Caco-2 (cell line): ENCODE results near the gene CHST13. TPM values are rescaled to one million over a fixed set of nuclear protein-coding genes. Genes with fewer than 3 reads are reported as not detected.

Source experiments
- BruUV-seq: library from RNA; stranded (reverse); fragments of 400-500 nt; replicated peaks from 2 replicates; lab custom pipeline; 2021; lab: Mats Ljungman, UMichigan
- CTCF ChIA-PET: fragments of 300-600 bp; sonication (Branson Sonifier 250); formaldehyde crosslinking; loops from one replicate; lab custom pipeline; 2022; ENCODE audit warnings: antibody characterized with exemption; lab: Charles Lee
- POLR2A ChIA-PET: fragments of 300-600 bp; sonication (Branson Sonifier 250); formaldehyde crosslinking; loops from one replicate; lab custom pipeline; 2022; ENCODE audit warnings: antibody characterized with exemption; lab: Charles Lee
- DNase-seq, 2 experiments: peaks; one replicate each; pipeline versions ENCODE4 v3.0.0 to v3.0.0-alpha.2; 2020 to 2022
- H3K27me3 ChIP-seq: replicated peaks from 2 replicates; pipeline ENCODE4 v1.6.0; 2011; ENCODE audit warnings: low read length; ENCODE audit not compliant: control insufficient read depth, insufficient read depth
- H3K36me3 ChIP-seq: 2 replicates; pipeline ENCODE4 v1.5.1; 2011; ENCODE audit warnings: low read length; ENCODE audit not compliant: control insufficient read depth, insufficient read depth
- H3K4me1 ChIP-seq: fragments of 250-450 bp; sonication (Bioruptor Pico); 2 replicates; pipeline ENCODE4 v1.5.1; 2020; ENCODE audit warnings: mild to moderate bottlenecking
- H3K4me3 ChIP-seq: 2 replicates; pipeline ENCODE4 v1.5.1; 2011; ENCODE audit warnings: low read depth, mild to moderate bottlenecking, control low read depth, low read length
- H3K9me3 ChIP-seq: fragments of 250-450 bp; sonication (Bioruptor Pico); 2 replicates; pipeline ENCODE4 v1.5.1; 2020; ENCODE audit warnings: mild to moderate bottlenecking, moderate library complexity
- H3K27ac Mint-ChIP-seq: one replicate; pipeline ENCODE4 v1.8.0; 2022; ENCODE audit warnings: mixed read lengths; ENCODE audit not compliant: unreplicated experiment
- H3K27me3 Mint-ChIP-seq: one replicate; pipeline ENCODE4 v1.8.0; 2022; ENCODE audit warnings: mixed read lengths; ENCODE audit not compliant: insufficient read depth, unreplicated experiment
- H3K36me3 Mint-ChIP-seq: one replicate; pipeline ENCODE4 v1.8.0; 2022; ENCODE audit warnings: mild to moderate bottlenecking, mixed read lengths; ENCODE audit not compliant: insufficient read depth, unreplicated experiment
- H3K4me1 Mint-ChIP-seq: one replicate; pipeline ENCODE4 v1.8.0; 2022; ENCODE audit warnings: low read depth, mixed read lengths; ENCODE audit not compliant: unreplicated experiment
- H3K4me3 Mint-ChIP-seq: one replicate; pipeline ENCODE4 v1.8.0; 2022; ENCODE audit warnings: mild to moderate bottlenecking, moderate library complexity, mixed read lengths; ENCODE audit not compliant: unreplicated experiment
- H3K9me3 Mint-ChIP-seq: one replicate; pipeline ENCODE4 v1.8.0; 2022; ENCODE audit warnings: mixed read lengths; ENCODE audit not compliant: unreplicated experiment
- CTCF ChIP-seq, 2 experiments: fragments of 200-600 bp in 1 of 2; IDR thresholded peaks; 1 replicate in 1 of 2; 2 replicates in 1 of 2; pipeline versions ENCODE4 v1.5.1 to v1.8.0; 2011 to 2022; ENCODE audit warnings: antibody characterized with exemption in 1 of 2, control low read depth in 1 of 2, inconsistent platforms in 1 of 2, low read depth in 1 of 2, low read length in 1 of 2, mild to moderate bottlenecking in 1 of 2, moderate library complexity in 1 of 2; ENCODE audit not compliant: insufficient read depth in 1 of 2, severe bottlenecking in 1 of 2, unreplicated experiment in 1 of 2
- intact Hi-C: fragments of 100-400 bp; cut with micrococcal nuclease; formaldehyde crosslinking; loops from one replicate; pipeline ENCODE4 v1.10.0; 2022; ENCODE audit not compliant: unreplicated experiment
- total RNA-seq: library from RNA; stranded (reverse); gene quantifications from 2 replicates; pipeline ENCODE4 v1.2.3, GENCODE V29; 2022

Gene CHST13
- total RNA-seq, 1 experiment from 2014 or later, result 25.3 TPM

- no peak overlapping the region for H3K4me3 Mint-ChIP-seq
- no peaks in the 10 kb centered on the region for H3K27me3 Mint-ChIP-seq
- no peak for TF ChIP-seq CTCF (IDR thresholded peaks at IDR 0.05; ENCODE audit: insufficient read depth in 1 of 2, low read depth in 1 of 2, low read length in 1 of 2, severe bottlenecking in 1 of 2, unreplicated experiment in 1 of 2)
- no peak overlapping the region for H3K27ac Mint-ChIP-seq
- no TSS peak for BruUV-seq
- H3K4me1 Mint-ChIP-seq, result no peaks in the 10 kb centered on the region
- ChIA-PET POLR2A (no interaction called here), CTCF (no interaction called here)
- no peaks in the 10 kb centered on the region for H3K36me3 ChIP-seq
- no peak overlapping the region for H3K4me3 ChIP-seq
- H3K27me3 ChIP-seq, result no peaks in the 10 kb centered on the region
- intact Hi-C loops, result no loop called here
- no peak for DNase-seq
- no peaks in the 10 kb centered on the region for H3K9me3 Mint-ChIP-seq
- no peaks in the 10 kb centered on the region for H3K4me1 ChIP-seq
- no peaks in the 10 kb centered on the region for H3K36me3 Mint-ChIP-seq
- no peaks in the 10 kb centered on the region for H3K9me3 ChIP-seq
Observed at GRCh38 chr3:126482503-126483255, 41.3 kb upstream of the CHST13 start.

- H3K36me3 Mint-ChIP-seq, result no peaks in the 10 kb centered on the region
- no peaks in the 10 kb centered on the region for H3K9me3 Mint-ChIP-seq
- H3K27me3 ChIP-seq, result no peaks in the 10 kb centered on the region
- H3K4me3 Mint-ChIP-seq, result no peak overlapping the region
- no TSS peak for BruUV-seq
- H3K27ac Mint-ChIP-seq, result no peak overlapping the region
- H3K27me3 Mint-ChIP-seq, result no peaks in the 10 kb centered on the region
- no peaks in the 10 kb centered on the region for H3K4me1 Mint-ChIP-seq
- H3K4me3 ChIP-seq, result no peak overlapping the region
- CTCF ChIA-PET, result no interaction called here
- intact Hi-C loops, result no loop called here
- no peak for DNase-seq
- no peaks in the 10 kb centered on the region for H3K4me1 ChIP-seq
- H3K9me3 ChIP-seq, result no peaks in the 10 kb centered on the region
- TF ChIP-seq CTCF (IDR thresholded peaks at IDR 0.05; ENCODE audit: insufficient read depth in 1 of 2, low read depth in 1 of 2, low read length in 1 of 2, severe bottlenecking in 1 of 2, unreplicated experiment in 1 of 2), result no peak
- POLR2A ChIA-PET, result no interaction called here
- H3K36me3 ChIP-seq, result no peaks in the 10 kb centered on the region
Observed at GRCh38 chr3:126483321-126483761, 40.6 kb upstream of the CHST13 start.

GRCh38 chr3:126484148-126484547, 39.8 kb upstream of the CHST13 start:
- Histone ChIP-seq H3K9me3 (no peaks in the 10 kb centered on the region), H3K4me1 (no peaks in the 10 kb centered on the region), H3K4me3 (no peak overlapping the region), H3K36me3 (no peaks in the 10 kb centered on the region), H3K27me3 (no peaks in the 10 kb centered on the region)
- Mint-ChIP-seq H3K4me1 (no peaks in the 10 kb centered on the region), H3K4me3 (no peak overlapping the region), H3K27me3 (no peaks in the 10 kb centered on the region), H3K27ac (no peak overlapping the region), H3K36me3 (no peaks in the 10 kb centered on the region), H3K9me3 (no peaks in the 10 kb centered on the region)
- intact Hi-C loops, result no loop called here
- no peak for DNase-seq
- POLR2A ChIA-PET, result no interaction called here
- CTCF ChIA-PET, result interaction anchor here (0.7 kb wide), 1 partner anchor 1043 kb away, joined by 3 read pairs; no protein-coding TSS in a partner anchor
- no peak for TF ChIP-seq CTCF (IDR thresholded peaks at IDR 0.05; ENCODE audit: insufficient read depth in 1 of 2, low read depth in 1 of 2, low read length in 1 of 2, severe bottlenecking in 1 of 2, unreplicated experiment in 1 of 2)
- no TSS peak for BruUV-seq
